ENCODE results near the gene PTPRT. TPM values are rescaled to one million over a fixed set of nuclear protein-coding genes. Genes with fewer than 3 reads are reported as not detected.

The PTPRT gene
- total RNA-seq, 1 experiment from 2014 or later = not detected

DNA sequence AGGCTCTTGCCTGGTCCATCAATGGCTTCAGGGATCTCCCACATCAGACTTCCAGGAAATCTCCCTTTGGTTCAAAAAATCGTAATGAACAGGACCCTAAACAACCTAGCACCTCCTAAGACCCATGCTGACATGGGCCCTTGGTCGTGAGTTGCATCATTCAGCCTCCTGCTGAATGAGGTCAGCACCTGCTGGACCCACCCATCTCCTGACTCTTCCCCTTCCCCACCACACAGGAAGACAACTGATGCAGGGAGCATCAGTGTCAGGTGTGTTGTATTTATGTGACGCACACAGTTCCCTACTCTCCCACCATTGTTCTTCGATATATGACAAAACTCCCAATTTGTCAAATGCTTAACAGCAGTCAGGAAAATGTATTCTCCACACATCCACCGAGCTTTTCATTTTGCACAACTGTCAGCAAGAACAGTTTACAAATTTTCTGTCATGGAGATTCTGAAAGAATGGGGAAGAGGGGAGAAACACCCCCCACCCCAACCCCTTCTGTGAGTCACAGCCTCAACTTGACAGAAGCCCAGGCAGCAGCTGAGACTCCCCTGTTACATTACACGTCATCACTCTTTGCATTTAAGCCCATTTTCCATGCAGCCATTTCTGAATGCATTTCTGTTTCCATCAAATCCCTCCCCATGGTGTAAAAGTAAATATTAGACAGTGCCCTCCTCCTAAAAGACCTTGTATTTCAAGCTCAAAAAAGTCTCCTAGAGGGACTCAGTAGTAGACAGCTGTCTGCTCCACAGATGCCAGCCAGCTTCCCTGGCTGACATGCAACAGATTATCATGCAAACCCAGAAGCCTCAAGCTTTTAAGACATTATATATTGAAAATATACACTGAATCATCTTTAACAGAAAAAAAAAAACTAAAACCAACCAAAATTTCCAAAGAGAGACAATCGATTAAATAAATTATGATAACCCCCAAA, 577.5 kb downstream of the PTPRT start:
- no peaks in the 10 kb centered on the region for H3K9me2 ChIP-seq (ENCODE audit: insufficient read depth)
- RAD21 ChIA-PET (ENCODE audit: low non-redundant PET in 1 of 2, low total read pairs in 2 of 2, uncharacterized antibody in 2 of 2, unreplicated experiment in 2 of 2) = no interaction called here
- H3K9ac ChIP-seq (ENCODE audit: low read length) = no peak overlapping the region
- H3K79me2 ChIP-seq (ENCODE audit: insufficient read depth, low read length) = no peaks in the 10 kb centered on the region
- no peaks in the 10 kb centered on the region for H3K27me3 ChIP-seq (ENCODE audit: insufficient read depth, low read length)
- BruUV-seq (replicated peaks) = no TSS peak
- H3K27ac ChIP-seq (ENCODE audit: low read depth, low read length) = no peak overlapping the region
- DNase-seq (ENCODE audit: low read depth, low spot score) = no peak
- no peak for ATAC-seq
- no peaks in the 10 kb centered on the region for H3K4me1 ChIP-seq (ENCODE audit: control insufficient read depth in 1 of 2, insufficient read depth in 2 of 2, low read length in 2 of 2)
- no peak overlapping the region for H2AFZ ChIP-seq (ENCODE audit: low read depth, low read length, poor library complexity, severe bottlenecking)
- no peaks in the 10 kb centered on the region for H4K20me1 ChIP-seq (ENCODE audit: insufficient read depth)
- intact Hi-C loops (cut with micrococcal nuclease) = no loop called here
- peaks cover 14 to 26% of the 10 kb centered on the region in 2 experiments; a peak in 2 of 4 replicates for H3K9me3 ChIP-seq (ENCODE audit: control insufficient read depth in 1 of 2, insufficient read depth in 1 of 2, low read depth in 1 of 2, low read length in 2 of 2)
- H3K4me3 ChIP-seq (replicated peaks in 1 of 2; ENCODE audit: low read depth in 1 of 2, low read length in 2 of 2) = no peak overlapping the region
- CTCF ChIA-PET = no interaction called here
- TF ChIP-seq ZNF274 (IDR thresholded peaks at IDR 0.05; ENCODE audit: low read depth, low read length) (no peak), EZH2phosphoT487 (IDR thresholded peaks at IDR 0.05; ENCODE audit: borderline replicate concordance) (no peak), CEBPB (IDR thresholded peaks at IDR 0.05; ENCODE audit: low read depth) (no peak), EGR1 (IDR thresholded peaks at IDR 0.05; ENCODE audit: low read depth) (no peak), SIN3A (IDR thresholded peaks at IDR 0.05; ENCODE audit: low read depth) (no peak), ZFX (IDR thresholded peaks at IDR 0.05) (no peak), POLR2A (IDR thresholded peaks at IDR 0.05; ENCODE audit: borderline replicate concordance, extremely low read depth, insufficient read depth, insufficient read length) (no peak), SP1 (IDR thresholded peaks at IDR 0.05; ENCODE audit: low read depth) (no peak), SRF (IDR thresholded peaks at IDR 0.05; ENCODE audit: low read depth) (no peak), EZH2 (IDR thresholded peaks at IDR 0.05) (no peak), FOSL1 (IDR thresholded peaks at IDR 0.05; ENCODE audit: low read depth) (no peak), YY1 (IDR thresholded peaks at IDR 0.05; ENCODE audit: extremely low read depth, insufficient replicate concordance, low read depth, low read length) (no peak), TCF7L2 (IDR thresholded peaks at IDR 0.05; ENCODE audit: borderline replicate concordance, extremely low read depth, insufficient read depth, insufficient read length) (no peak), JUND (IDR thresholded peaks at IDR 0.05) (no peak)
- no peak overlapping the region for H3K4me2 ChIP-seq (ENCODE audit: low read length)
- no peaks in the 10 kb centered on the region; a peak in 1 of 4 replicates for H3K36me3 ChIP-seq (ENCODE audit: control insufficient read depth in 1 of 2, insufficient read depth in 2 of 2, low read length in 2 of 2)
- POLR2A ChIA-PET = no interaction called here

Data from HCT116 (cell line).